Ramos (cell line): Measurements from ENCODE around the gene PKN2.

ENCODE experiments used
- in situ Hi-C: fragments of 300-500 bp; cut with MboI; formaldehyde crosslinking; loops from one replicate; pipeline ENCODE4 v1.14.3; 2022; ENCODE audit warnings: low sequenced_read_pairs; ENCODE audit not compliant: unreplicated experiment

The PKN2 gene

DNA sequence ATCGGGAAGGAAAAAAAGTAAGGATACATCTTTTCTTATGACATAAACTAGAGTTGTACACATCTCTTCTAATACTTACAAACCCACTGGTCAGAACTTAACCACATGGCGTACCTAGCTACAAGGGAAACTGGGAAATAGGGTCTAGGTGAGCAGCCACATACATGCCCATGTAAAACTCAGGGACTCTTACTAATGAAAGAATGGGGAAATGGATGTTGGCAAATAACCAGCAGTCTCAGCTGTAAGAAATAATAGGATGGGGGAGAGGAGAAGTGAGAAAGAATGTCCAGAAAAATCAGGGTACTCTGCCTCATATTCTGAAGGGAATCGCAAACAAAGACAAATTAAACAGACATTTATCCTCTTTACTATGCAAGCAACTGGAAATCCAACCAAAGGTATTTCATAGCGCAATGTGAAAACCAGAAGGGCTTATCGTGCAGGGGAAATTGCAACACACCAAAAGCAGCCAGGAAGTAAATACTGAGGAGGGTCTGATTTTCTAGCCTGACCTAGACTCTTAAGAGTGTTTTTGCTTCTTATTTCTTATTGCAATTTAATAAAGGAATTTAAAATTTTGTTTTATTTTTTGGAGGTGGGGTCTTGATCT, 189.8 kb downstream of the PKN2 start:
- in situ Hi-C loops: no loop called here

DNA sequence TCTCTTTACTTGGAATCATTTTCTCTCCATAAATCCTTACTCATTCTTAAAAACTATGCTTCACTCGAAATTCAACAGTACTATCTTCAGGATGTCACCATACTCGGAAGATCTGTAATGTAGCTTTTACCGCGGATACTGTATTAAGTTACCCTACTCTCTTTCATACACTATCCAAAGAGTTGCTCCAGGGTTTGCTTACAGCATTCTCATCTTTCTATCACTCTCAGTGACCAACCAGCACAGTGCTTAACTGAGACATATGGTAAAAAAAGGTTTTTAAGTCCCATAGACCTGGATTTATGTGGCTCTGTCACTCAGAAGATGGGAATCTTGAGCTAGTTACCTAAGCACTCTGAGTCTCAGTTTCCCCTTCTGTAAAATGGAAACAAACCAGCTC, 191.5 kb downstream of the PKN2 start:
- in situ Hi-C loops: no loop called here

DNA sequence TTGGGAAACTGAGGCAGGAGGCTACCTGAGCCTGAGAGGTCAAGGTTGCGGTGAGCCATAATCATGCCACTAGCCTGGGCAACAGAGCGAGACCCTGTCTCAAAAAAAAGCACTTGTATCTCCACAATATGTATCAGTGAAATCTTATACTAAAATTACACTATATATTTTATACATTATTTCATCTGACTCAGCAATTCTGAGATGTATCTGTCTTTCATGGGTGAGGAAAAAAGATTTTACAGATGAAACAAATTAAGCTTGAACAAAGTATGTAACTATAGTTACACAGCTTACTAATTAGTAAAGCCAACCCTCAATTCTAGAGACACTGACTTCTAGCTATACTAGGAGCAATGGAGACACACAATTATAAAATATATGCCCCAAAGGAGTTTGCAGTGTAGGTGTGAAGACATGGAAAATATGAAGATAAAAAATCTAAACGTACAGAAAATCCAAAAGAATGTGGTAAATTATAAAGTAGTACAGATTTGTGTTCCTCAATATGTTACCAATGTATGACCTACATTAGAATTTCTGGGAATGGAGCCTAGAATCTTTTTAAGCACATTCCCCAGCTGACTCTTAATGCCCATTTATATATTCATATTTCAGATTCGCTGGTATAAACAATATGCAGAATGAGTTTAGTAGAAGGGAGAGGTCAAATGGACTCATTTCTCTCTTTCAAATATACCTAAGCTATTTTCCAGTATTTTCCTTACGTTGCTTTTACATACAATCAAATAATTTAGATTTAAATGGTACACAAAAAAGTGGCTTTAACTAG, 192.7 kb downstream of the PKN2 start:
- in situ Hi-C loops: no loop called here

DNA sequence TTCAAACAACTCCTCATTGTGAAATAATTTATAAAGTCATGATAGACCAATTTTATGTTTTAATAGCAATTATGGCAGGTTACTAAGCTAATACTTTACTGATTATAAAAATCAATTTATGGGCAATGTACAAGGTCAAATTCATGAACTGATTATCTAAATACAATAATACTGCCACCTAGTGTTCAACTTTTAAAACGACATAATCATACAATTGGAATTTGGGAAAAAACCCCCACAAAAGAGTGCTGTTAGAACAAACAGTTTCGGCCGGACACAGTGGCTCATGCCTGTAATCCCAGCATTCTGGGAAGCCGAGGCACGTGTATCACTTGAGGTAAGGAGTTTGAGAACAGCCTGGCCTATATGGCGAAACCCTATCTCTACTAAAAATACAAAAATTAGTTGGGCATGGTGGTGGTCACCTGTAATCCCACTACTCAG, 193.3 kb downstream of the PKN2 start:
- in situ Hi-C loops: no loop called here

DNA sequence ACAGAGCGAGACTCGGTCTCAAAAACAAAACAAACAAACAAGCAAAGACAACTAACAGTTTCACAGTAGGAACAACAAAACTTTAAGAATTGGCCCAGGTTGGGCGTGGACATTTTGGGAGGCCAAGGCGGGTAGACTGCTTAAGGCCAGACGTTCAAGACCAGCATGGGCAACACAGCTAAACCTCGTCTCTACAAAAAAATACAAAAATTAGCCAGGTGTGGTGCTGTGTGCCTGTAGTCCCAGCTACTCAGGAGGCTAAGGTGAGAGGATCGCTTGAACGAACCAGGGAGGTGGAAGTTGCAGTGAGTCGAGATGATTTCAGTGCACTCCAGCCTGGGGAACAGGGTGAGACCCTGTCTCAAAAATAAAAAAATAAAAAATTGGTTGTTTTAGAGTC, 193.8 kb downstream of the PKN2 start:
- in situ Hi-C loops: no loop called here

DNA sequence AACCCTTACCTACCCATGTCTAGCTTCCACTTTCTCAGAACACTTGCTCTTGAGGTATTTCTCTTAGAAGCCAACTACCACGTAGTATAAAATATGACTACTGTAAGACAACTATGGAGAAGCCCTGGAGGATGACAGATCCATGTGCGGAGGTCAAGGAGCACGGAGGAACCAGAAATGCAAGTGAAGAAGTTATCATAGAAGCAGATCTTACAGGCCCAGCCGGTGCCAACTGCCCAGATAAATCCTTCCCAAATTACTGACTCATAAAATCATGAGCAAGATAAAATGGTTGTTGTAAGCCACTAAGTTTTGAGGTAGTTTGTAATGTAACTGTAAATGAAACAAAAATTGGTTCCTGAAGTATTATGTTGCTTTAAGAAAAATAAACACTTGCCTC, 194.7 kb downstream of the PKN2 start:
- in situ Hi-C loops: no loop called here

DNA sequence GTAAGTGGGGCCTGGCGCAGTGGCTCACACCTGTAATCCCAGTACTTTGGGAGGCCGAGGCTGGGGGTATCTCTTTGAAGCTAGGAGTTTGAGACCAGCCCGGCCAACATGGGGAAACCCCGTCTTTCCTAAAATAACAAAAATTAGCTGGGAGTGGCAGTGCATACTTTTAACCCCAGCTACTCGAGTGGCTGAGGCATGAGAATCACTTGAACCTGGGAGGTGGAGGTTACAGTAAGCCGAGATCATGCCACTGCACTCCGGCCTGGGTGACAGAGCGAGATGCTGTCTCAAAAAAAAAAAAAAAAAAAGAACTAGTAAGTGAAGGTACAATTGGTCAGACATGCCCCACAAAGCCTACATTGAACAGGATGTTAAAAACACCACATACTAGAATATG, 196.6 kb downstream of the PKN2 start:
- in situ Hi-C loops: loop anchor here (10.0 kb wide), 1 partner anchor 216 kb away; no protein-coding TSS in a partner anchor

DNA sequence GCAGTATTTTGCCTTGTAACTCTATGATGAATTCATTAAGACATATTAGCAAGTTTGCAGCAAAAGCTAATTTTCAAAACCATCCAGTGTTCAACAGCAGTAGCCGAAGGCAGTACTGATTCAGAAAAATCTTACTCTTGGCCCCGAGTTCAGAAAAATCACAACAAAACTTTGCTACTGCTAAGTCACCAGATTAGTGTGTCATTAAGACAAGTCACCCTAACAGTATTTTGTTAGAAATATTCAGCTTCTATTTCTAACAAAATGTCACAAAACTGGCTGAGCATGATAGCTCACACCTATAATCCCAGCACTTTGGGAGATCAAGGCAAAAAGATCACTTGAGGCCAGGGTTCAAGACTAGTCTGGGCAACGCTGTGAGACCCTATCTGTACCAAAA, 199.1 kb downstream of the PKN2 start:
- in situ Hi-C loops: loop anchor here (10.0 kb wide), 1 partner anchor 218 kb away; no protein-coding TSS in a partner anchor
